Adrenal gland (tissue), 5 donors: ENCODE results near the gene TGFB2.

Experiments
- POLR2A ChIP-seq, 2 donors: fragments of 450-650 bp; IDR thresholded peaks; one replicate each; pipeline ENCODE4 v1.6.1; 2017; ENCODE audit warnings: antibody characterized with exemption in 2 of 2, mild to moderate bottlenecking in 2 of 2, moderate library complexity in 1 of 2
- TF ChIP-seq, protein P1 (sequence below), 6 experiments: fragments of 450-650 bp in 4 of 6; fragments of 200-600 bp in 2 of 6; sonication (generic) in 1 of 6; IDR thresholded peaks; 1 replicate in 5 of 6; 2 replicates in 1 of 6; pipeline versions ENCODE4 v1.5.1 to v1.8.0; 2016 to 2021; ENCODE audit warnings: antibody characterized with exemption in 6 of 6, mild to moderate bottlenecking in 2 of 6, moderate library complexity in 1 of 6
- donor health status: DM: no; HTN: no; CAD: no.

DNA sequence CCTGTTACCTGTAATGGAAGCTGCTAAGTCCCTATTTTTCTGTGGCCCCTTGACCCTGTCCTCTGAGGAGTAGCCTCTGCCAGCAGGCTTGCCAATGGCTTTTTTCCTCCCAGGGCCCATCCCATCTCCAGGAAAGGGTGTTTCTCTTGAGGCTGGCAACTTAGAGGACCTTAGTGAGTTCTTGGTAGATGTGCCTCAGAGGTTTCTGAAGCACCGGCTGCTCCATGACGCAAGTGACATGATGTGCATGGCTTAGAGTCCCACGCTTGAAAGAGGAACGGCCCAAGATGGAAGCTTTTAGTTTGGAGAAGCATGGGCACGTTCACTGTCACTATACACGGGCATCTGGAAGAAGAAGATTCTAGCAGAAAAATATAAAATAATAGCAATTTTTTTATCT, 63.0 kb downstream of the TGFB2 start:
- TF ChIP-seq POLR2A (IDR thresholded peaks at IDR 0.05): no peak
- TF ChIP-seq, protein P1, sequence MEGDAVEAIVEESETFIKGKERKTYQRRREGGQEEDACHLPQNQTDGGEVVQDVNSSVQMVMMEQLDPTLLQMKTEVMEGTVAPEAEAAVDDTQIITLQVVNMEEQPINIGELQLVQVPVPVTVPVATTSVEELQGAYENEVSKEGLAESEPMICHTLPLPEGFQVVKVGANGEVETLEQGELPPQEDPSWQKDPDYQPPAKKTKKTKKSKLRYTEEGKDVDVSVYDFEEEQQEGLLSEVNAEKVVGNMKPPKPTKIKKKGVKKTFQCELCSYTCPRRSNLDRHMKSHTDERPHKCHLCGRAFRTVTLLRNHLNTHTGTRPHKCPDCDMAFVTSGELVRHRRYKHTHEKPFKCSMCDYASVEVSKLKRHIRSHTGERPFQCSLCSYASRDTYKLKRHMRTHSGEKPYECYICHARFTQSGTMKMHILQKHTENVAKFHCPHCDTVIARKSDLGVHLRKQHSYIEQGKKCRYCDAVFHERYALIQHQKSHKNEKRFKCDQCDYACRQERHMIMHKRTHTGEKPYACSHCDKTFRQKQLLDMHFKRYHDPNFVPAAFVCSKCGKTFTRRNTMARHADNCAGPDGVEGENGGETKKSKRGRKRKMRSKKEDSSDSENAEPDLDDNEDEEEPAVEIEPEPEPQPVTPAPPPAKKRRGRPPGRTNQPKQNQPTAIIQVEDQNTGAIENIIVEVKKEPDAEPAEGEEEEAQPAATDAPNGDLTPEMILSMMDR (IDR thresholded peaks at IDR 0.05): no peak
